Left ventricle myocardium superior (tissue), 1 donor: ENCODE data around the gene P2RY14. TPM values are rescaled to one million over a fixed set of nuclear protein-coding genes. Genes with fewer than 3 reads are reported as not detected.

Experiments used
- ATAC-seq: fragments of 200-7000 bp; cut with Tn5 transposase; one replicate; pipeline ENCODE4 v1.9.1; 2020; ENCODE audit warnings: mild to moderate bottlenecking, moderate library complexity
- DNase-seq: peaks from one replicate; pipeline ENCODE4 v3.0.0-alpha.2; 2020
- intact Hi-C: fragments of 100-400 bp; cut with micrococcal nuclease; formaldehyde crosslinking; loops from one replicate; pipeline ENCODE4 v1.11.0; 2022
- long read RNA-seq: library from polyadenylated mRNA; unstranded; transcript quantifications from one replicate; pipeline ENCODE4 v2.0.0, GENCODE V29; 2021
- total RNA-seq: library from RNA; stranded (reverse); fragmentation: NEBNext Ultra II Directional; extraction: Animal tissue kit (Norgen Biotek cat#: 25700); gene quantifications from one replicate; pipeline ENCODE4 v1.2.1, GENCODE V29; 2021
- donor health status: DM: no; HTN: yes; CAD: no; lungs with severe emphysema.

P2RY14 gene
- total RNA-seq, result 4.4 TPM
- long read RNA-seq, partial matches to known transcripts, result 0 of 4 reads
- long read RNA-seq, other reads (novel, unspliced or antisense), result 4 of 4 reads

DNA sequence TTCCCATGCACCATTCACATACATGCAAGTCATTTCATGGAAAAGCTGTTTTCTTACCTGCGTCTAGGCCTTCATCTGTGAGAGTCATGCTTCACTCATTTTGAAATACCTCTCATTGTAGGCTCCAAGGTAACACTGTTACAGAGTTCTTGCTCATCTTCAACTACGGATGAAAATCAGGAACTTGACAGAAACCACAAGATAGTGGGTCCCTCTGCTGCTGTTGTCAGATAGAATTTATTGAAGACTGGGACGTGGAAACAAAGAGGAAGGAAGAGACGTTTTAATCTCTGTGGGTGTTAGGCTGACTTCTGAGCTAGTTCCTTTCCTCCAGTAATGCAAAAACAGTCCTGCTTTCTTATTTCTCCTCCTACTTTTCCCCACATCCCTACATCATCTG, at the start of gene P2RY14:
TSS of gene P2RY14 (minus strand) at position 313 of the 400 bp plus-strand sequence. CDS start 64,226 bp downstream, outside the sequence.
- ATAC-seq, result peak; percentile 52
- intact Hi-C loops, result no loop called here
- DNase-seq, result no peak

DNA sequence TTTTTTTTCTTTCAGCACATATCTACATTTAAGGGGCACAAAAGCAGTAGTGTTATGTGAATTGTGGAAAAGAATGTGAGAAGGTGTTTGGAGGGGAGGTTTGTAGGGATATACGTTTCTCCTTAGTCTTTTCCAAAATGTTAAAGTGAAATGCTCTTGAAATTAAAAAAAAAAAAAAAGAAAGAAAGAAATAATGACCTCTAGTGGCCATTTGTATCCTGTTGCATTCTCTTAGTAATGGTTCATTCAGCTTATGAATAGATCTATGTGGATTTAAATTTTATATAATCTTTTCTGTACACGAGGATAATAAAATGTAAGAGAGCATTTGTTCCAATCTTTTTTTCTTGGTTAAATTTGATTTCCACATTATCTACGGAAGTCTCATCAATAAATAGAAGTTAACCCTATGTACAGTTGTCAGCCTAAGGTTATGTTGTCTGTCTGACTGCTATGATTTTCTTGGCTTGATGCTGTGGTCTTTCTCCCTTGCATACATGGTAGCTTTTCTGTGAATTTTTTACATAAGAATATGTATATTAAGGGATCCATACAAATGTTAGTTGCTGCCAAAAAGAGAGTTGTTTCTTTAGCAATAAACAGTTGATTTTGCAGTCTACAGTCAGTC, 49.3 kb upstream of the P2RY14 start:
- DNase-seq (no peak), ATAC-seq (peak; percentile 43)
- intact Hi-C loops, result no loop called here

DNA sequence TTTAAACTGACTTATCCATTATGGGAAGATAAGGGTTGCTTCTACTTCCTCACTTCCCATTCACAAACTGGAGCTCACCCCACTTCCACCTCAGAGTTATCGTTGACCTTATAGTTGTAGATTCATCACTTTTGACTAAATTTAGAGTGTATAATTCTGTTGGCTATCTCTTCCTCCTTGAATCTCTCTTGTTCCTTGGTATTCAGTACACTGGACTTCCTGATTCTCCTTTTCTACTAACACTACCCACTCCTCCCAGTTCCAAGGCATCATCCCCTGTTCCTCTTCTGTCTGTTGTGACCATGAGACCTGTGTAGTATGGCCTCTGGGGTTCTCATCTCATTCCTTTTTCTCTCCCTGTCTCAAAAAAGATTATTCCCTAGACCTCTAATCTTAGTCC, 44.2 kb upstream of the P2RY14 start:
- ATAC-seq (peak; percentile 41), DNase-seq (no peak)
- intact Hi-C loops, result no loop called here

DNA sequence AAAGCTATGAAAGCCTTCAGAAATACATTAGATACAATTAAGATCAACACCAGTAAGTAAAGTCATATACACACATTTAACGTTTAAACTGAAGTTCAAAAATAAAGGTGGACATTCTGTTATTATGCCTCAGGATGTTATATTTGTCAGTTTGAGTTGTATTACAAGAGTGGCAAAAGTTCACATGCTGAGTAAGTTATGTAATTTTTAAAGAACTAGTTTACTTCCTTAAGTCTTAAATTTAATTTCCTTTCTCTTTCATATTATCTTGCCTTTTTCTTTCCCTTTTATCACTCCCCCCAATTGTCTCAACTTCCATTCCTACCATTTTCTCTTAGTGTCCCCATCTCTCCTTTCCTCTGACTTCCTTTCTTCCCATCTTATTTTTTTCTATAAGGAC, 43.2 kb upstream of the P2RY14 start:
- ATAC-seq (no peak), DNase-seq (no peak)
- intact Hi-C loops, result no loop called here

DNA sequence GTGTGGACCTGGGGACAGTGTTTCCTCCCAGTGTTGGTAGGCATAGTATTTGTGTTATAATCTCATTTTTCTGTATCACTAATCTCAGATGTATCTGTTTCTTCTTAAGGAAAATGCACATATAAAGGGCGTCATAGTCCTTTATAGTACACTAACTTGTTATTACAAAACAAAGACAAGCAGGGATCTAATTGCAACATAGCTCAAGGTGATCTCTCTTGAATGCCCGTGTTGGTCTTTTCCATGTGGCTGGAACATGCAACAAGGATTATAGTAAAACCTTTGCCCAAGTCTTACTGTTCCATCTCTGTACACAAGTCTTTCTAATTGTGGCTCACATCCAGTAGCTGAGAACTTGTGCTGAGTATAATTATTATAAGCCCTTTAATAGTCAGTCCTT, 41.8 kb upstream of the P2RY14 start:
- ATAC-seq, result no peak

DNA sequence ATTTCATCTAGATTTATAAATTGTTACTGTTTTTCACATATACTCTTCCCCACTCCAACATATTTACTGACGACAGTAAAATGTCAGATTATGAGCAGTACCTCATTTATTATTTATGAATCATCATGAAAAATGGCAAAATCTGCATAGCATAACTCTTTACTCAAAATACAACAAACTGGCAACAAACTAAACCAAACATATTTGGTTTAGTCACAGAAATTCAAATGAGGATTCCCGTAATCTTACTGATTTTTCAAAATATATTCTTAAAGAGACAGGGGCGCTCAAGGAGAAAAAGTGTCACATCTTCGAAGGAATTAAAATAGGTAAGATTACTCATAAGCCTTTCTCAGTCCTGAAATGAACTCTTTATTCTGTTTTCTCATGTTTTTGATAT, 41.3 kb upstream of the P2RY14 start:
- intact Hi-C loops, result no loop called here
- DNase-seq (no peak), ATAC-seq (no peak)

More for the DNA sequence above, 41.8 kb upstream of the P2RY14 start:
- DNase-seq, result no peak
- intact Hi-C loops, result no loop called here

DNA sequence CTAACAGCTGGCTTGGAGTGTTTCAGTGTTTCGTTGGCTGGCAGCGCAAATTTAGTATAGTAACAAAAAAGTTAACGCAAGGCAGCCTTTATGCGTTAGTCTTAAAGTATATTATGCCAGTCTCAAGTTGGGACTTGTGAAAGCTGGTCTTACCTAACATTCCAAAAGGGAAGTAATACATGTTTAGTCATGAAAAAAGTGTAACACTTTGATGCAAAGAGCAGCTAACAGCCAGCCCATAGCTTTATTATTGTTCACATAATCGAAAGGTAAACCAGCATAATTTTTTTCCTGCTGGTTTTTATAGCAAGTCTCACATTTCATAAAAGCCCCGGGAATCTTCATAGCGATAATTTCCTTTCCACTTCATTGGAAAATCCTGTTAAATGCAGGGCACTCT, 40.6 kb upstream of the P2RY14 start:
- intact Hi-C loops, result no loop called here
- DNase-seq, result no peak
- no peak for ATAC-seq

DNA sequence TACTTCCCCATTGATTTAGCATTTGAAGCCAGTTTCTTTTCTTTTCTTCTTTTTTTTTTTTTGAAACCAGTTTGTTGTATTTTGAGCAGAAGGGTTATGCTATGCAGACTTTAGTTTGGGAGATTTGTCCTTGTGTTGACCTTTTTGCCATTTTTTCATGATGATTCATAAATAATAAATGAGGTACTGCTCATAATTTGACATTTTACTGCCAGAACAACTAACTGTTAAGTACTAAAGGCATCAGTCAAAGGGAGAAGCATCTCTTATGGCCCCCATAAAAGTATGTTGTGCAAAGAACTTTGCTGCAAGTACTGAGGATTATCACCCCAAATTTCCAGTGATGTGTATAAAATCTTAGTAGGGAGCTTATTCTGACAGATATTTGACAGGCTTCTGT, 40.0 kb upstream of the P2RY14 start:
- no peak for DNase-seq

DNA sequence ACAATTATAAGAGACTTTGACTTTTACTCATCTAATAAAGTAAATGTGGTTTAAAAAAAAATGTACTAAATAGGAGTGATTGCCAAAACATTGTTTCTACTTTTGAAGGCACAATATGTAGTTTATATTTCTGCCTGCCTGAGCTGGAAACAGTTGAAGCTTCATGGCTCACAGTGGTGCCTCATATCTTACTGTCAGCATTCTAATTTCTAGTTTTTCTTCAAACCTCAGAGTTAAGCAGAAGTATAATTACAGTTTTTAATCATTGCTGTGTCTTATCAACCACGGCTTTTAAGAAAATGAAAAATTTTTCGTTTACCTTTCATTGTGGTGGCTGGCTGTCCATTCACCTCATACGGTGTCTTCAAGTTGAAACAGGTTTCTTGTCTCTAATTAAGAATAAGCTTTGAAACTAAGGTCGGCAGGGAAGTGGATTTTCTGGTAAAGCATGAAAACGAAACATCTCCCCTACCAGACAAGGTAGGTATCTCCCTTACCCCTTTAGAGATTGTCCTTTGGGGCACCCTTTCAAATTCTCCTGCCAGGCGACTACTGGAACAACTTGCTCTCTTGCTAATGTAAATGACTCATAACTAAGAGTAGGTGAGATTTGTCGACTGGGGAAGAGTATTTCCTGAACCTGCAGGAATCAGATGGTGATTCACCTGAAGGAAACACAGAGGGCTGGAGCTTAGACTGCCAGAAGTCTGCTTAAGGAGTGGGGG, 38.1 kb upstream of the P2RY14 start, which contains the start of gene GPR87:
TSS of gene GPR87 (minus strand) at position 554 of the 725 bp plus-strand sequence. CDS start 16,720 bp downstream, outside the sequence.
- intact Hi-C loops, result no loop called here
- ATAC-seq (no peak), DNase-seq (no peak)

More for the DNA sequence above, 40.0 kb upstream of the P2RY14 start:
- intact Hi-C loops, result no loop called here
- no peak for ATAC-seq

DNA sequence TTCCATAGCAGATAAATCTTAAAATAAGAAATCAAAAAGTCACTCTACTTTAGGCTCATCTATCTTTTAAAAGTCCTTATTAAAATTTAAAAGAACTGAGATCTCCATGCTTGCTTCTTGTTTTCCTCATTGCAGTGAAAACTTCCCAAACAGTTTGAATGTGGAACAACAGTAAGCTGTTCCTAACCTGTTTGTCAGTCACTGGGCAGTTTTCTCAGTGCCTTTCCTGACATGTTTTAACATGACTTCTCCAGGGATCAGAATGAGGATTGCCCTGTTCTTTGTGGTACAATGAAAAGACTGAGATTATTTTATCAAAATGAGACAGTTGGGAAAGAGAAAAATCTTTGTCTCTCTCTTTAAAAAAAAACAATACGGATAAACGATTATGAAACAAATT, 37.5 kb upstream of the P2RY14 start:
- intact Hi-C loops, result no loop called here
- no peak for ATAC-seq
- DNase-seq, result no peak

DNA sequence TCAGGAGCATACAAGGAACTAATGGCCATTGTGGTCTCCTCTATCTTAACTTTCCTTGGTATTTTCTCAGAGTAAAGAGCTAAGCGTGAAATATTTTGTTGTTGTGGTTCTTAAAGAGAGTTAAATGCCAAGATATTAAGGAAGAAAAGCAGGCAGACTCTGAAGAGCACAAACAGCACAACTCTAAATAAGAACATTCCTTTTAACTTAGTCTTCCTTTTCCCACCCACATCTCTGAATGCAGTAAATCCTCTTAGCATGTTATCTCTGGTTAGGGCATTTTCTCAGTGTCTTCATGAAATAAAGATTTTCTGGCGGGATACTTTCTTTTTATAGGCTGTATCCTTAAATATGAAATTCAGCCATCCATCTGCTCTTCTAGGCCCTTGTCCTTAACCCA, 36.8 kb upstream of the P2RY14 start:
- ATAC-seq, result no peak
- intact Hi-C loops, result no loop called here

DNA sequence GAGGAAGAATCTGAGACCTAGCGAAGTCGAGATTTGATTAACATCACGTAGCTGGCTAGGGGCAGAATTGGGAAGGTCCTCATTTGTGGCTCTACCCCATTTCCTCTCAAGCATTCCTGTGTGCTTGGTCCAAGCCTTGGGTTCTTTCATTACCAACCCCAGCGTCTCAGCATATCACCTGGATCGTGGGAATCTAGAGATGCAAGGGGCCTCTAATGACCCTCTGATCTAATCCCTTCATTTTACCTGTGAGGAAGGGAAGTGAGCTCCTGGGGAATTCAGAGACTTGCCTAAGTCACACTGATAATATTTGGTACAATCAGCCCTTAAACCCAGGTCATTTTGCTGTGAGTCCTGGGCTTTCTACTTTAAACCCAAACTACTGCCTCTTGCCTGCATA, 36.3 kb upstream of the P2RY14 start:
- intact Hi-C loops, result no loop called here
- ATAC-seq (no peak), DNase-seq (no peak)

More for the DNA sequence above, 36.8 kb upstream of the P2RY14 start:
- DNase-seq, result no peak

DNA sequence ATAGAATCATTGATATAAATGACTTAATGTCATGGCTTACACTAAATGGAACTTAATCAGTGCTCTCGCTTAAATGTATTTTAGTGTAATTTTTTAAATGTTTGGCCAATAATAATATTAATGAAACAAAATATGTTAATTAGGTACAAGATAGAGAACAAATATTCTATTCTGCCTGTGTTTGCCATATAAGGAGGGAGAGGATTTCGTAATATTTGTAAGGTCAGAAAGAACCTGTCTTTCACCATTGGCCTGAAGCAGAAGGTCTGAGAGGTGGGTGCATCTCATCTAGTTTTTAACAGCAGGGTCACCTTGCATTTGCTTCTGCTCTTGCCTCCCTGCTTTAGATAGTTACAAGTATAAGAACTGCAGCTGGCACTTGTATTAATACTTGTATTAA, 35.8 kb upstream of the P2RY14 start:
- intact Hi-C loops, result no loop called here
- no peak for ATAC-seq

DNA sequence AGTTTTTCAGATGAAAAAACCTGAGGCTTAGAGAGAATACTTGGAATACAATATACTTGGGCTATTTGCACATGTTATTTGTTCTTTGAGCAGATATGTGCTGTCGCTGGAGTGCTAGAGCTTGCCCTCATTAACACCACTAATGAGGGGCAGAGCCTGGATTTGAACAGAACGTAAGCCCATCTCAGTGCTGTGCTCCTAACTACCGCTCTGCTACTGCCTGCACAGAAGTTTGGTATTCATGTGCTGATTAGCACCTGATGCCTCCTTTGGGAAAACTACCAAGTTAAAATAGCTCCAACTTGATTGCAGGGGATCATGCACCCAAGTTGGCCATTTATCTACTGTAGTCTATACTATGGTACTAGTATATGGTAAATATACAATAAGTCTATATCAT, 34.6 kb upstream of the P2RY14 start:
- ATAC-seq (no peak), DNase-seq (no peak)
- intact Hi-C loops, result no loop called here

More for the DNA sequence above, 35.8 kb upstream of the P2RY14 start:
- DNase-seq, result no peak

DNA sequence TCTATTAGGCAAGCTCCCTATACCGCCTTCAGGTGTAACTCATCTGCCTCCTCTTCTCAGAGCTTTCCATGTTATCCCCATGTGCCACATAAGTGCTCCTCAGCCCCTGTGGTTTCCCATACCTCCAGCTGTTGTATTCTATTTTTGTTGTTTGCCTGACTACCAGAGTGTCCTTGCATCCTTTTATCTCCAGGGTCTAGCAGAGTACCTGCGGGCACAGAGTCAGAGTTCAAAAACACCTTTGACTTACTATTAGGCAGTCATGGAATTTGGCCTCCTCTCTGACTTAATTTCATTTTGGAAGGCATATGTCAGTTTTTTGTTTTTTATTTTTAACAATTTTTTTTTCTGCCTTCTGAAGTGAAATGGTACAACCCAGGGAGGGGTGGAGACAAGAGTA, 31.2 kb upstream of the P2RY14 start:
- ATAC-seq (no peak), DNase-seq (no peak)
- intact Hi-C loops, result no loop called here

DNA sequence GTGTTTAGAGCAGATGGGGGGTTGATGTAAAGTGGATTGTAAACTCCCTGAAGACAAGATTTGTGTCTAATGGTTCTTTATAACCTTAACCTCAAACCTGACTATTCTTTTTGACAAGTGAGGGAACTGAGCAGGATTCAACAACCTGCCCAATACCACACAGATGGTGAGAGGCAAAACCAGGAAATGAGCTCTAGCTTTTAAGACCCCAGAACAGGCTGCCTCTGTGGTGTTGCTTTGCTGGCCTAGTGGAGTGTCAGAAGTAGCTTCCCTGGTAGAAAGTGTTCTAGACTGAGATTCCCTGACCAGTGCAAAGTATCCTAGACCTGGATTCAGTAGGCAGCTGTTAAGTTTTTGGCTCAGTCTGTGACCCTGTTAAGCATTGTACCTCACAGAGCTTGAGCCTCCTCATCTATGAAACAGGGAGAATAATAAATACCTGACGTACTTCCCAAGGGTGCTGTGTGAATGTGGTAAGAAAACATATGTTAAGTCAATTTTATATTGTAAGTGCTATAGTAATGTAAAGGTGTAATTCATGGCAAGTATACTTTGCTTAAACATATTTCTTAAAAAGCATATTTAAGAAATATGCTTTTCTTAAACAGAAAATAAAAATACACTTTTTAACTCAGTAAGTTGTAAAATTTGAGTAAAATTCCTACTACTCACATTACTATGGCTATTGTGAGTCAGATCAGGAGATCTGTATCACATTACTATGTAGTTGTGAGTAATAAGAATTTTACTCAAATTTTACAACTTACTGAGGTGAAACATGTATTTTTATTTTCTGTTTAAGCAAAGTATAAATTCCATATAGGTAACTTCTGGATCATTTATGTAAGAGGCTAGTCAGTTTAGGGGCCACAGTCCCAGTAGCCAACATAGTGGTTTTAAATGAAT, 29.5 kb upstream of the P2RY14 start:
- intact Hi-C loops, result no loop called here

DNA sequence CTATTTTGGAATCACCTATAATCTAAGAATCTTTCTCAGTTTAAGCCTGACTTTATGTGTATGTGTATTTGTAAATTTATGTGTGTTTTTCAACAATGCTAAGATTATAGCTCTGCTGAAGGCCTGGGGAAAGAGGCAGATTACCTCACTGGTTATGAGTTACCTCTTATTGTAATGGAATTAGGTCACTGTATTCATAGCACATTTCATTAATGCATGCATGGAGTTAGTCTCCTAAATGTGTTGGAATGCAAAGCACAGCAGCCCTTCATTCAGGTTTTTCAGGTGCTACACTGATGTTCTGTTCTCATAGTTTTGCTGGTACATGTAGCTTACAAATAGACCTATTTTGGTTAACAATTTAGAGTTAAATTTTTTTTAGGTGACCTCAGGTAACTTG, 28.8 kb upstream of the P2RY14 start:
- DNase-seq (no peak), ATAC-seq (no peak)
- intact Hi-C loops, result no loop called here

More for the DNA sequence above, 29.5 kb upstream of the P2RY14 start:
- ATAC-seq (no peak), DNase-seq (no peak)

DNA sequence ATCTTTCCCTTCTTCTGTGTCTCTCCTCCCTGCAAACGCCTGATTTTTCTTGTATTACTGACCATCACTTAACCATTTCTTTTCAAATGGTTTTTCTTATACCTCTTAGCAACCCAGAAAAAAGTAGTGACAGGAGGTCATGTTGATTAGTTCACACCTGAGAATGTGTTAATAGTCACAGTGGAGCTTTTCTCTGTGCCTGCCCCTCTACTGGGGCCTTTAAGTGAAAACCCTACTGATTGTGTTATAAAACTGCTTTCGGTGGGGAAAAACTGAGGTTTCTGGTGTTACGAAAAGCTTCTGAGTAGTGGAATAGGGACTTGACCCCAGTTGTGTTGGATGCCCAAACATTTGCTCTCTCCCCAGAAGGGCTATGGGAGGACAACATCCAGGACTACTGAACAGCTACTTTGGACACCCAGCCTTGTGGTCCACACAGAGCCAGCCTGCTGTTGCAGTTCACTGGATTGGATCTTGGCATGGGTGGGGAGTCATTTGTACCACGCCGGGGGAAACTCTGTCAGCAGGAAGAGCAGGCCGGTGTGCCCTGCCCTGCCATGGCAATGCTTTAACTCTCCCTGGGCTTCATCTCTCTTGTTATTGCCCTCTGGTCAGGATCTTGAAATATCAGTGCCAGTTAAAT, 27.9 kb upstream of the P2RY14 start:
- intact Hi-C loops, result no loop called here
- DNase-seq (no peak), ATAC-seq (no peak)

DNA sequence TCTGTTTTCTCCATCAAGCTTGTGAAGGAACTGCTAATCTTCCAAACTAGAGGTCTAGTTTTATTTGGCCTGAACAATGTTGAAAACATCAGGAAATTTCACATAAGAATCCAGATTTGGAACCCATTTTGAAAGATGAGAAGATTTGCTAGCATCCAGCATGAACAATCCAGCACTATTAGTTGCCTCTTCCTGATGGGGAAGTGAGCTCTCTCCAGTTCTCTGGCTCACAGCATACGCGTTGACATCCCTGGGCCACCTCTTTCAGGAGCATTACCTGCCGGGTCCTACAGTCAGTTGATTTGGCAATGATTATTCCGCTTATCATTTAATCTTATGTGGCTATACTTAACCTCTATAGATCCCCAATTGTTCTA, 27.4 kb upstream of the P2RY14 start:
- DNase-seq (no peak), ATAC-seq (no peak)
- intact Hi-C loops, result no loop called here
